HepG2 (cell line): ENCODE measurements around the gene COL4A3. TPM values are rescaled to one million over a fixed set of nuclear protein-coding genes. Genes with fewer than 3 reads are reported as not detected.

Experiments
- ATAC-seq: fragments of 200-7000 bp; cut with Tn5 transposase; 3 replicates; pipeline ENCODE4 v1.9.1; 2020; ENCODE audit warnings: mild to moderate bottlenecking, moderate library complexity
- BruUV-seq: library from RNA; stranded (reverse); fragments of 400-500 nt; replicated peaks from 2 replicates; lab custom pipeline; 2021; lab: Mats Ljungman, UMichigan
- CTCF ChIA-PET: fragments of 300-600 bp; formaldehyde crosslinking; extraction: SDS; loops from one replicate; lab custom pipeline; 2021; ENCODE audit warnings: low total read pairs, inconsistent platforms, low intra/inter-chr PET ratio; lab: Yijun Ruan, JAX
- POLR2A ChIA-PET: fragments of 350-600 bp; sonication (Branson Sonifier 250); formaldehyde crosslinking; loops from one replicate; lab custom pipeline; 2020; ENCODE audit warnings: antibody characterized with exemption, inconsistent platforms; lab: Yijun Ruan, JAX
- DNase-seq: peaks from one replicate; pipeline ENCODE4 v3.0.0-alpha.2; 2015; ENCODE audit warnings: low spot score
- FAIRE-seq: peaks from 3 replicates; lab custom pipeline; 2011; peaks lifted over from hg19 to GRCh38; lab: Jason Lieb, UNC
- H2AFZ ChIP-seq: one replicate; pipeline ENCODE4 v1.6.1; 2011; ENCODE audit warnings: low read length, inconsistent platforms
- H3K27ac ChIP-seq: fragments of 300-600 bp; 3 replicates; pipeline ENCODE4 v1.8.0; 2011; ENCODE audit warnings: mixed run types, mild to moderate bottlenecking, mixed read lengths, low read length, inconsistent platforms; ENCODE audit not compliant: insufficient read depth; ENCODE audit errors: extremely low read length
- H3K27me3 ChIP-seq, 2 experiments: fragments of 200-600 bp in 1 of 2; 2 replicates in 1 of 2; 3 replicates in 1 of 2; pipeline versions ENCODE4 v1.6.0 to v1.8.0; 2011; ENCODE audit warnings: low read length in 2 of 2, mild to moderate bottlenecking in 2 of 2, moderate library complexity in 2 of 2, inconsistent platforms in 1 of 2; ENCODE audit not compliant: insufficient read depth in 2 of 2, control insufficient read depth in 1 of 2
- H3K36me3 ChIP-seq, 2 experiments: fragments of 200-600 bp in 1 of 2; replicated peaks in 1 of 2; 2 replicates in 1 of 2; 3 replicates in 1 of 2; pipeline versions ENCODE4 v1.5.1 to v1.8.0; 2011; ENCODE audit warnings: low read length in 2 of 2, inconsistent platforms in 1 of 2; ENCODE audit not compliant: insufficient read depth in 2 of 2, control insufficient read depth in 1 of 2
- H3K4me1 ChIP-seq: 2 replicates; pipeline ENCODE4 v1.5.1; 2012; ENCODE audit warnings: low read length, inconsistent platforms; ENCODE audit not compliant: insufficient read depth
- H3K4me2 ChIP-seq: 2 replicates; pipeline ENCODE4 v1.6.0; 2011; ENCODE audit warnings: low read depth, low read length, inconsistent platforms
- H3K4me3 ChIP-seq, 3 experiments: fragments of 200-600 bp in 1 of 3; sonication (generic), shearing (Covaris generic) in 1 of 3; replicated peaks in 1 of 3; 2 replicates each; pipeline ENCODE4 v1.5.1; 2011 to 2016; ENCODE audit warnings: low read length in 3 of 3, inconsistent platforms in 2 of 3, low read depth in 2 of 3, mild to moderate bottlenecking in 2 of 3, control low read depth in 1 of 3, mixed read lengths in 1 of 3; ENCODE audit not compliant: insufficient read depth in 1 of 3
- H3K79me2 ChIP-seq: one replicate; pipeline ENCODE4 v1.6.1; 2011; ENCODE audit warnings: low read length, inconsistent platforms; ENCODE audit not compliant: insufficient read depth
- H3K9ac ChIP-seq: 2 replicates; pipeline ENCODE4 v1.6.0; 2011; ENCODE audit warnings: mild to moderate bottlenecking, low read depth, low read length, inconsistent platforms; ENCODE audit not compliant: insufficient read depth
- H3K9me3 ChIP-seq: 2 replicates; pipeline ENCODE4 v1.5.1; 2012; ENCODE audit warnings: mild to moderate bottlenecking, low read length
- H4K20me1 ChIP-seq: 2 replicates; pipeline ENCODE4 v1.6.0; 2011; ENCODE audit warnings: inconsistent platforms, mild to moderate bottlenecking, low read length, moderate library complexity; ENCODE audit not compliant: insufficient read depth
- IKZF5 ChIP-seq: IDR thresholded peaks from 2 replicates; pipeline ENCODE4 v1.6.1; 2018; ENCODE audit warnings: missing genetic modification reagents, mild to moderate bottlenecking, missing compliant biosample characterization
- ZNF318 ChIP-seq: sonication (generic); formaldehyde crosslinking; IDR thresholded peaks from 2 replicates; pipeline ENCODE4 v1.4.0; 2020; ENCODE audit warnings: mild to moderate bottlenecking, missing genetic modification reagents
- in situ Hi-C: cut with HindIII; loops from 2 replicates; pipeline ENCODE4 v1.10.0; 2017; ENCODE audit warnings: low pct_unique_long_range_greater_than_20kb; ENCODE audit not compliant: extremely low pct_ligation_motif_present
- intact Hi-C: fragments of 100-400 bp; cut with micrococcal nuclease; formaldehyde crosslinking; loops from one replicate; pipeline ENCODE4 v1.10.0; 2022; ENCODE audit not compliant: unreplicated experiment
- polyA plus RNA-seq, 8 experiments: library from polyadenylated mRNA; depleted of rRNA in 3 of 8; stranded (reverse) in 7 of 8; unstranded in 1 of 8; fragments of >200 nt; fragmentation: Illumina TruSeq in 4 of 8; extraction: Trizol in 4 of 8; gene quantifications; 2 replicates each; pipeline versions ENCODE4 v1.2.1 to v1.2.3, GENCODE V29; 2011 to 2016; ENCODE audit warnings: low read depth in 4 of 8, missing spikeins in 1 of 8, mixed read lengths in 1 of 8; ENCODE audit not compliant: insufficient read depth in 1 of 8
- total RNA-seq, 5 experiments: library from RNA; depleted of rRNA; stranded (reverse); fragments of >200 nt; fragmentation: Illumina TruSeq; extraction: Trizol; gene quantifications; 2 replicates each; pipeline ENCODE4 v1.2.3, GENCODE V29; 2016; ENCODE audit warnings: low read depth in 1 of 5

Gene COL4A3
- total and polyA plus RNA-seq, 2 of the 13 experiments (the other 11 are each of a cell fraction or from before 2014, with no cell fraction given): 0.02 TPM; not detected in 1

- no peak for TF ChIP-seq ZNF318
These were observed 4.3 kb upstream of the COL4A3 start (continued) for GRCh38 chr2:227160164-227160563.

- CTCF ChIA-PET: no interaction called here
- Histone ChIP-seq H3K9ac (no peak overlapping the region), H3K27me3 (peaks cover 4 to 40% of the 10 kb centered on the region in 2 experiments)
These were observed 2.5 kb upstream of the COL4A3 start for GRCh38 chr2:227161947-227162346.

More at GRCh38 chr2:227161947-227162346, 2.5 kb upstream of the COL4A3 start:
- in situ Hi-C loops: no loop called here
- FAIRE-seq: no peak
- H3K9me3 ChIP-seq: no peaks in the 10 kb centered on the region
- H3K4me2 ChIP-seq: no peak overlapping the region
- no peak for TF ChIP-seq IKZF5 (CRISPR knock-in tag)
- TF ChIP-seq, all 625 proteins: peak for 0
- no peak overlapping the region for H3K4me3 ChIP-seq
- POLR2A ChIA-PET: no interaction called here
- DNase-seq (no peak), ATAC-seq (no peak)
- BruUV-seq: no TSS peak
- H3K79me2 ChIP-seq: no peaks in the 10 kb centered on the region
- H3K4me1 ChIP-seq: peaks cover 17% of the 10 kb centered on the region
- no peaks in the 10 kb centered on the region for H4K20me1 ChIP-seq
- H2AFZ ChIP-seq: no peak overlapping the region
- H3K27ac ChIP-seq: no peak overlapping the region
- intact Hi-C loops: no loop called here
- no peaks in the 10 kb centered on the region for H3K36me3 ChIP-seq
